GM19372 (cell line): ENCODE results near the gene GALNT15.

ENCODE experiments used
- ATAC-seq: cut with Tn5 transposase; IDR thresholded peaks from one replicate; pipeline ENCODE4 v1.9.1; 2021; ENCODE audit warnings: mild to moderate bottlenecking, low read depth, moderate library complexity; ENCODE audit not compliant: unreplicated experiment

The GALNT15 gene

GRCh38 chr3:16183601-16184270 lies 9.3 kb downstream of the GALNT15 start:
- no peak for ATAC-seq

- ATAC-seq, result no peak
These were observed 11.6 kb downstream of the GALNT15 start for GRCh38 chr3:16186086-16186485.

GRCh38 chr3:16186565-16186964 lies 12.1 kb downstream of the GALNT15 start:
- no peak for ATAC-seq

- no peak for ATAC-seq
These were observed 12.8 kb downstream of the GALNT15 start for GRCh38 chr3:16187213-16187790.

- ATAC-seq, result no peak
These were observed 13.6 kb downstream of the GALNT15 start for GRCh38 chr3:16188071-16188470.

- no peak for ATAC-seq
These were observed 14.7 kb downstream of the GALNT15 start for GRCh38 chr3:16189201-16189600.

- ATAC-seq, result no peak
These were observed 16.2 kb downstream of the GALNT15 start for GRCh38 chr3:16190704-16191103.

- no peak for ATAC-seq
These were observed 17.1 kb downstream of the GALNT15 start for GRCh38 chr3:16191591-16191990.

GRCh38 chr3:16192176-16192811 lies 17.8 kb downstream of the GALNT15 start:
- ATAC-seq, result no peak

- ATAC-seq, result no peak
These were observed 23.9 kb downstream of the GALNT15 start for GRCh38 chr3:16198427-16198826.

- ATAC-seq, result no peak
These were observed 25.3 kb downstream of the GALNT15 start for GRCh38 chr3:16199769-16200168.

GRCh38 chr3:16200411-16200810 lies 25.9 kb downstream of the GALNT15 start:
- no peak for ATAC-seq

GRCh38 chr3:16203031-16203430 lies 28.6 kb downstream of the GALNT15 start:
- no peak for ATAC-seq

- ATAC-seq, result no peak
These were observed 29.5 kb downstream of the GALNT15 start for GRCh38 chr3:16203671-16204629.

- ATAC-seq, result no peak
These were observed 30.3 kb downstream of the GALNT15 start for GRCh38 chr3:16204751-16205150.

GRCh38 chr3:16205156-16205870 lies 30.8 kb downstream of the GALNT15 start:
- no peak for ATAC-seq

GRCh38 chr3:16207031-16207430 lies 32.6 kb downstream of the GALNT15 start:
- ATAC-seq, result no peak

GRCh38 chr3:16211176-16211904 lies 36.9 kb downstream of the GALNT15 start:
- no peak for ATAC-seq

GRCh38 chr3:16214366-16214765 lies 39.9 kb downstream of the GALNT15 start:
- ATAC-seq, result no peak
